Activated CD8-positive, alpha-beta memory T cell treated with anti-CD3 and anti-CD28 coated beads for 48 hours (primary cell): ENCODE measurements around the gene ERFE.

Source experiments
- DNase-seq, 3 experiments: peaks; one replicate each; pipeline ENCODE4 v3.0.0-alpha.2; 2020; ENCODE audit warnings: low read depth in 2 of 3, low spot score in 2 of 3

ERFE gene

GRCh38 chr2:238152771-238153688 lies 5.7 kb upstream of the ERFE start:
- no peak for DNase-seq

- DNase-seq: no peak
Observed at GRCh38 chr2:238154570-238154969, 4.2 kb upstream of the ERFE start.

- DNase-seq: no peak
Observed at GRCh38 chr2:238155051-238155760, 3.6 kb upstream of the ERFE start.

GRCh38 chr2:238155761-238156694 lies 2.7 kb upstream of the ERFE start:
- DNase-seq: no peak

GRCh38 chr2:238157506-238158017 lies 1.2 kb upstream of the ERFE start:
- DNase-seq: no peak

- DNase-seq: no peak
Observed at GRCh38 chr2:238158018-238158508, 707 bp upstream of the ERFE start.

- DNase-seq: no peak
Observed at GRCh38 chr2:238159071-238159539, 335 bp downstream of the ERFE start.

- DNase-seq: no peak
Observed at GRCh38 chr2:238159661-238160205, 963 bp downstream of the ERFE start.

- no peak for DNase-seq
Observed at GRCh38 chr2:238160206-238161129, 1.7 kb downstream of the ERFE start.

GRCh38 chr2:238161291-238162051 lies 2.7 kb downstream of the ERFE start:
- no peak for DNase-seq

- no peak for DNase-seq
Observed at GRCh38 chr2:238162251-238162845, 3.6 kb downstream of the ERFE start.

- DNase-seq: no peak
Observed at GRCh38 chr2:238162846-238163441, 4.2 kb downstream of the ERFE start.

- DNase-seq: no peak
Observed at GRCh38 chr2:238163481-238164198, 4.9 kb downstream of the ERFE start.

- DNase-seq: no peak
Observed at GRCh38 chr2:238164906-238165287, 6.1 kb downstream of the ERFE start.

GRCh38 chr2:238165288-238165921 lies 6.6 kb downstream of the ERFE start:
- DNase-seq: no peak
